Choroid plexus epithelial cell (primary cell): Measurements from ENCODE around the gene GCLC.

Experiments
- DNase-seq: peaks from one replicate; pipeline ENCODE4 v3.0.0-alpha.2; 2010; ENCODE audit warnings: low read depth
- H3K4me3 ChIP-seq: 2 replicates; pipeline ENCODE4 v1.5.1; 2011; ENCODE audit warnings: low read depth, mild to moderate bottlenecking, control low read depth, low read length, moderate library complexity
- CTCF ChIP-seq: conservative IDR thresholded peaks from 2 replicates; pipeline ENCODE4 v1.5.1; 2011; ENCODE audit warnings: low read depth, mild to moderate bottlenecking, control low read depth, inconsistent platforms, low read length, moderate library complexity

GCLC gene

GRCh38 chr6:53466257-53466656, 78.6 kb downstream of the GCLC start:
- peak; percentile 74 for DNase-seq
- H3K4me3 ChIP-seq, result no peak overlapping the region

DNA sequence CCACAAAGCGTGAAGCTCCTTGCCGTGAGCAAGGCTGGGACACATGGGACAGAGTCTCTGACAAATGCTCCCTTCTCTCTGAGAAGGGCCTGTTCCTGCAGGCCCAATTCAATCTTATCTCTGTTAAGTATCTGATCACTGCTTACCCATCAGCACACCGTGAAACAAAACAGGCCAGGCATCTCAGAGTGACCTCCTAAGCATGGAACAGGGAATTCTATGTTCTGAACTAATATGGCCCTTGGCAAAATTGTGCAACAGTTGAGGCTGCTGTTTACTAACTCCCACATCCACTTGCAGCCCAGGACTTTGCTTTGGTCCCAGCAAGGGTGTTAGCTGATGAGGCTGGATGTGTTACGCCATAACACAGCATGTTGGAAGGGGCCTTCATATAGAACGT, 79.2 kb downstream of the GCLC start:
- no peak for TF ChIP-seq CTCF
- H3K4me3 ChIP-seq, result no peak overlapping the region
- peak; percentile 41 for DNase-seq

More at GRCh38 chr6:53466257-53466656, 78.6 kb downstream of the GCLC start:
- no peak for TF ChIP-seq CTCF

GRCh38 chr6:53464927-53465460, 79.9 kb downstream of the GCLC start:
- no peak for TF ChIP-seq CTCF
- no peak overlapping the region for H3K4me3 ChIP-seq
- DNase-seq, result peak; percentile 43

GRCh38 chr6:53464483-53464882, 80.4 kb downstream of the GCLC start:
- DNase-seq, result no peak
- no peak for TF ChIP-seq CTCF
- H3K4me3 ChIP-seq, result no peak overlapping the region

GRCh38 chr6:53461696-53462095, 83.2 kb downstream of the GCLC start:
- no peak for DNase-seq
- no peak for TF ChIP-seq CTCF
- H3K4me3 ChIP-seq, result no peak overlapping the region

GRCh38 chr6:53461041-53461656, 83.8 kb downstream of the GCLC start:
- DNase-seq, result no peak
- H3K4me3 ChIP-seq, result no peak overlapping the region
- no peak for TF ChIP-seq CTCF

DNA sequence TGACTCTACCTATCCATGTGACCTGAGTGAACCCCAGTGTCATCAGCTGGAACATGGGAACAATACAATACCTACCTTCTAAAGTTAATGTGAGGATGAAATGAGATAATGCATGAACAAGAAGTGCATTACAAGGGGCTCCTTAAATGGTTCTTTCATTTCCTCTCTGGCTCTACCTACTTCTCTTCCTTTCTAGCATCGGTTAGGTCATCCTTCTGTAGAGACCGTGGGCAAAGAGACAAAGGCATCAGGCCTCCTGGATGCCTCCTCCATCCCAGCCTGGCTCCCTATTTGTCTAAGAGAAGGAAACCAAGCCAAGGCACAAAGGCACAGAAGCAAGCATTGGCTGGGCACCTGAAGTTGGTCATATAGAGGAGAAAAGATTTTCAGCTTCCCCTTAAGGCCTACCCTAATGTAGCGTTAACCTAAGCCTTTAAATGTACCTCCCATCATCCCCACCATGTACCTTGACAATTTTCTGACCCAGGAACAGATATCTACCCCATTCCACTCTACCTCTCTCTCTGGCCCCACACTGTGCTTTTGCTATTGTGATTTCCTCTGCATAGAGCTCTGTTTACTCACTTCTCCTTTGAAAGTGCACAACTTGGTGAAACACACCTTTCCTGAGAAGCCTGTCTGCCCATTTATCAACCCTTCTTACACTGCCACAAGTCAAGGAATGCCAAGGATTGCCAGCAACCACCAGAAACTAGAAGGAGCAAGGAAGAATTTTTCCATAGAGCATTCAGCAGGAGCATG, 86.6 kb downstream of the GCLC start:
- no peak overlapping the region for H3K4me3 ChIP-seq
- TF ChIP-seq CTCF, result no peak
- DNase-seq, result no peak
